Activated CD4-positive, alpha-beta T cell treated with anti-CD3 and anti-CD28 coated beads for 36 hours (primary cell): Measurements from ENCODE around the gene CGREF1. TPM values are rescaled to one million over a fixed set of nuclear protein-coding genes. Genes with fewer than 3 reads are reported as not detected.

Source experiments
- ATAC-seq: fragments of 200-7000 bp; cut with Tn5 transposase; one replicate; pipeline ENCODE4 v1.10.0; 2021; ENCODE audit warnings: mild to moderate bottlenecking, moderate library complexity
- CTCF ChIA-PET: fragments of 350-600 bp; sonication (Branson Sonifier 250); formaldehyde crosslinking; loops from one replicate; lab custom pipeline; 2021; ENCODE audit warnings: antibody characterized with exemption; lab: Charles Lee
- POLR2A ChIA-PET: fragments of 350-600 bp; sonication (Branson Sonifier 250); formaldehyde crosslinking; loops from one replicate; lab custom pipeline; 2021; ENCODE audit warnings: antibody characterized with exemption, inconsistent platforms; lab: Charles Lee
- DNase-seq: peaks from one replicate; pipeline ENCODE4 v3.0.0-alpha.2; 2020
- H3K27ac Mint-ChIP-seq: one replicate; pipeline ENCODE4 v1.8.0; 2021; ENCODE audit warnings: mixed read lengths
- H3K27me3 Mint-ChIP-seq: one replicate; pipeline ENCODE4 v1.8.0; 2021; ENCODE audit warnings: mixed read lengths
- H3K36me3 Mint-ChIP-seq: one replicate; pipeline ENCODE4 v1.8.0; 2021; ENCODE audit warnings: low read depth, mixed read lengths
- H3K4me1 Mint-ChIP-seq: one replicate; pipeline ENCODE4 v1.8.0; 2021; ENCODE audit warnings: mixed read lengths
- H3K4me3 Mint-ChIP-seq: one replicate; pipeline ENCODE4 v1.8.0; 2021; ENCODE audit warnings: mild to moderate bottlenecking, moderate library complexity, mixed read lengths
- H3K9me3 Mint-ChIP-seq: one replicate; pipeline ENCODE4 v1.8.0; 2021; ENCODE audit warnings: low read depth, mixed read lengths
- intact Hi-C, 2 experiments: fragments of 100-400 bp; cut with DNase I in 1 of 2; cut with micrococcal nuclease in 1 of 2; formaldehyde crosslinking; loops; one replicate each; pipeline versions ENCODE4 v1.14.2 to v1.15.1; 2022 to 2024; cut with DNase I, micrococcal nuclease
- total RNA-seq, 2 experiments: library from RNA; stranded (reverse); gene quantifications; one replicate each; pipeline ENCODE4 v1.2.3, GENCODE V29; 2021

Gene CGREF1
- total RNA-seq, 2 experiments from 2014 or later = 6.4 to 7.0 TPM

GRCh38 chr2:27109083-27109482, 9.8 kb downstream of the CGREF1 start:
- Mint-ChIP-seq H3K4me3 (no peak overlapping the region), H3K4me1 (no peaks in the 10 kb centered on the region), H3K27me3 (peaks cover 5% of the 10 kb centered on the region), H3K36me3 (no peaks in the 10 kb centered on the region), H3K9me3 (no peaks in the 10 kb centered on the region), H3K27ac (no peak overlapping the region)
- ChIA-PET POLR2A (no interaction called here), CTCF (interaction anchor here (0.6 to 1.0 kb wide), 7 partner anchors 9 to 1374 kb away, joined by 3 to 5 read pairs (median 3); no protein-coding TSS in a partner anchor)
- ATAC-seq (no peak), DNase-seq (no peak)
- intact Hi-C loops = no loop called here

- Mint-ChIP-seq H3K27ac (no peak overlapping the region), H3K4me1 (no peaks in the 10 kb centered on the region), H3K4me3 (no peak overlapping the region), H3K36me3 (no peaks in the 10 kb centered on the region), H3K27me3 (peaks cover 5% of the 10 kb centered on the region), H3K9me3 (no peaks in the 10 kb centered on the region)
- ATAC-seq (no peak), DNase-seq (no peak)
- POLR2A ChIA-PET = no interaction called here
- intact Hi-C loops = no loop called here
- CTCF ChIA-PET = interaction anchor here (0.6 to 0.9 kb wide), 3 partner anchors 10 to 139 kb away, joined by 3 to 4 read pairs (median 3); no protein-coding TSS in a partner anchor
These were observed 10.7 kb downstream of the CGREF1 start for GRCh38 chr2:27108221-27108620.

- H3K27me3 Mint-ChIP-seq = peaks cover 5% of the 10 kb centered on the region
- no peaks in the 10 kb centered on the region for H3K4me1 Mint-ChIP-seq
- ChIA-PET POLR2A (no interaction called here), CTCF (interaction anchor here (0.6 to 1.1 kb wide), 2 partner anchors 36 to 358 kb away, joined by 3 to 5 read pairs; no protein-coding TSS in a partner anchor)
- ATAC-seq (no peak), DNase-seq (no peak)
- no peaks in the 10 kb centered on the region for H3K9me3 Mint-ChIP-seq
- no peak overlapping the region for H3K4me3 Mint-ChIP-seq
- no peaks in the 10 kb centered on the region for H3K36me3 Mint-ChIP-seq
- no peak overlapping the region for H3K27ac Mint-ChIP-seq
- intact Hi-C loops = no loop called here
These were observed 12.9 kb downstream of the CGREF1 start for GRCh38 chr2:27105981-27106380.

GRCh38 chr2:27102329-27102728, 16.6 kb downstream of the CGREF1 start:
- no peaks in the 10 kb centered on the region for H3K9me3 Mint-ChIP-seq
- peaks cover 2% of the 10 kb centered on the region for H3K27me3 Mint-ChIP-seq
- H3K27ac Mint-ChIP-seq = no peak overlapping the region
- ATAC-seq (no peak), DNase-seq (no peak)
- no peak overlapping the region for H3K4me3 Mint-ChIP-seq
- no peaks in the 10 kb centered on the region for H3K4me1 Mint-ChIP-seq
- POLR2A ChIA-PET = no interaction called here
- peaks cover 6% of the 10 kb centered on the region for H3K36me3 Mint-ChIP-seq
- CTCF ChIA-PET = interaction anchor here (0.6 to 1.3 kb wide), 3 partner anchors 15 to 27 kb away, joined by 3 to 4 read pairs (median 3); partner anchors contain the start of gene ABHD1
- intact Hi-C loops = no loop called here

- DNase-seq (no peak), ATAC-seq (no peak)
- H3K27ac Mint-ChIP-seq = no peak overlapping the region
- H3K4me3 Mint-ChIP-seq = no peak overlapping the region
- no peaks in the 10 kb centered on the region for H3K27me3 Mint-ChIP-seq
- intact Hi-C loops = no loop called here
- H3K4me1 Mint-ChIP-seq = peaks cover 10% of the 10 kb centered on the region
- CTCF ChIA-PET = interaction anchor here (0.7 to 4.1 kb wide), 10 partner anchors 10 to 203 kb away, joined by 3 to 23 read pairs (median 3); partner anchors contain the start of genes KHK, TCF23 and TRIM54
- H3K9me3 Mint-ChIP-seq = no peaks in the 10 kb centered on the region
- H3K36me3 Mint-ChIP-seq = peaks cover 6% of the 10 kb centered on the region
- POLR2A ChIA-PET = no interaction called here
These were observed 18.9 kb downstream of the CGREF1 start for GRCh38 chr2:27100036-27100435.

GRCh38 chr2:27099334-27099955, 19.5 kb downstream of the CGREF1 start:
- ChIA-PET CTCF (interaction anchor here (0.5 to 4.1 kb wide), 16 partner anchors 10 to 204 kb away, joined by 3 to 23 read pairs (median 3); partner anchors contain the start of genes CAD, KHK, TCF23 and TRIM54), POLR2A (no interaction called here)
- Mint-ChIP-seq H3K36me3 (peaks cover 6% of the 10 kb centered on the region), H3K9me3 (no peaks in the 10 kb centered on the region), H3K4me1 (peaks cover 10% of the 10 kb centered on the region), H3K4me3 (no peak overlapping the region), H3K27ac (no peak overlapping the region), H3K27me3 (no peaks in the 10 kb centered on the region)
- intact Hi-C loops = loop anchor here in 1 of 2 experiments (5.0 kb wide), 3 partner anchors 93 to 203 kb away; partner anchors contain the start of genes ATRAID and SLC5A6
- DNase-seq (no peak), ATAC-seq (no peak)

- no peak overlapping the region for H3K27ac Mint-ChIP-seq
- no peaks in the 10 kb centered on the region for H3K9me3 Mint-ChIP-seq
- no peak overlapping the region for H3K4me3 Mint-ChIP-seq
- POLR2A ChIA-PET = no interaction called here
- H3K27me3 Mint-ChIP-seq = no peaks in the 10 kb centered on the region
- H3K36me3 Mint-ChIP-seq = peaks cover 6% of the 10 kb centered on the region
- no peak for ATAC-seq
- intact Hi-C loops = loop anchor here in 1 of 2 experiments (5.0 kb wide), 3 partner anchors 95 to 205 kb away; partner anchors contain the start of genes ATRAID and SLC5A6
- peaks cover 10% of the 10 kb centered on the region for H3K4me1 Mint-ChIP-seq
- DNase-seq = no peak
- CTCF ChIA-PET = interaction anchor here (1.0 to 4.1 kb wide), 10 partner anchors 10 to 206 kb away, joined by 3 to 23 read pairs (median 6); partner anchors contain the start of genes KHK and TRIM54
These were observed 21.6 kb downstream of the CGREF1 start for GRCh38 chr2:27097341-27097740.

- Mint-ChIP-seq H3K27ac (no peak overlapping the region), H3K4me3 (no peak overlapping the region), H3K36me3 (peaks cover 6% of the 10 kb centered on the region), H3K4me1 (peaks cover 10% of the 10 kb centered on the region), H3K9me3 (no peaks in the 10 kb centered on the region), H3K27me3 (no peaks in the 10 kb centered on the region)
- intact Hi-C loops = loop anchor here (1.0 to 5.0 kb wide), 4 partner anchors 95 to 205 kb away; partner anchors contain the start of genes ATRAID (in 2 of the 2) and SLC5A6 (in 2 of the 2)
- DNase-seq (no peak), ATAC-seq (no peak)
- ChIA-PET CTCF (interaction anchor here (0.6 to 2.7 kb wide), 10 partner anchors 10 to 207 kb away, joined by 3 to 18 read pairs (median 4); partner anchors contain the start of gene KHK), POLR2A (interaction anchor here (0.6 kb wide), 1 partner anchor 95 kb away, joined by 4 read pairs; no protein-coding TSS in a partner anchor)
These were observed 22.1 kb downstream of the CGREF1 start for GRCh38 chr2:27096748-27097297.

- Mint-ChIP-seq H3K27ac (peak overlapping the region; percentile 30), H3K9me3 (no peaks in the 10 kb centered on the region), H3K4me1 (peaks cover 10% of the 10 kb centered on the region), H3K36me3 (peaks cover 6% of the 10 kb centered on the region), H3K27me3 (no peaks in the 10 kb centered on the region), H3K4me3 (peak overlapping the region; percentile 35)
- CTCF ChIA-PET = interaction anchor here (0.6 to 2.7 kb wide), 11 partner anchors 9 to 227 kb away, joined by 3 to 18 read pairs (median 3); partner anchors contain the start of genes KHK and OST4
- intact Hi-C loops = loop anchor here (1.0 to 5.0 kb wide), 4 partner anchors 96 to 206 kb away; partner anchors contain the start of genes ATRAID (in 2 of the 2) and SLC5A6 (in 2 of the 2)
- ATAC-seq (peak; percentile 98), DNase-seq (peak; percentile 72)
- POLR2A ChIA-PET = no interaction called here
These were observed 22.9 kb downstream of the CGREF1 start for GRCh38 chr2:27095745-27096651.

GRCh38 chr2:27095427-27095744, 23.5 kb downstream of the CGREF1 start:
- CTCF ChIA-PET = interaction anchor here (0.6 to 2.7 kb wide), 5 partner anchors 8 to 184 kb away, joined by 3 to 18 read pairs (median 4); partner anchors contain the start of genes KHK and OST4
- peaks cover 6% of the 10 kb centered on the region for H3K36me3 Mint-ChIP-seq
- no peak overlapping the region for H3K27ac Mint-ChIP-seq
- ATAC-seq (no peak), DNase-seq (no peak)
- H3K4me3 Mint-ChIP-seq = no peak overlapping the region
- intact Hi-C loops = loop anchor here in 1 of 2 experiments (5.0 kb wide), 3 partner anchors 97 to 207 kb away; partner anchors contain the start of genes ATRAID and SLC5A6
- H3K27me3 Mint-ChIP-seq = no peaks in the 10 kb centered on the region
- POLR2A ChIA-PET = no interaction called here
- H3K9me3 Mint-ChIP-seq = no peaks in the 10 kb centered on the region
- peaks cover 10% of the 10 kb centered on the region for H3K4me1 Mint-ChIP-seq
